ES-I3 (cell line): ENCODE results near the gene B3GAT3.
"Not testable (repeated sequence)": the region's sequence is repeated elsewhere in the genome, so short reads cannot be mapped to it uniquely, and the experiment has no call there.

ENCODE experiments used
- H3K36me3 ChIP-seq: 2 replicates; pipeline ENCODE4 v1.6.1; 2013; ENCODE audit warnings: mild to moderate bottlenecking, low read length, control low read depth, moderate library complexity; ENCODE audit not compliant: insufficient read depth
- H3K4me1 ChIP-seq: 2 replicates; pipeline ENCODE4 v1.6.1; 2013; ENCODE audit warnings: mild to moderate bottlenecking, control low read depth, low read length; ENCODE audit not compliant: insufficient read depth
- H3K9ac ChIP-seq: 2 replicates; pipeline ENCODE4 v1.6.1; 2013; ENCODE audit warnings: low read depth, mild to moderate bottlenecking, low read length, moderate library complexity
- H3K9me3 ChIP-seq: 2 replicates; pipeline ENCODE4 v1.6.1; 2013; ENCODE audit warnings: mild to moderate bottlenecking, low read length, moderate library complexity; ENCODE audit not compliant: control insufficient read depth, insufficient read depth

B3GAT3 gene

GRCh38 chr11:62649486-62649885 is 27.7 kb upstream of the B3GAT3 start:
- Histone ChIP-seq H3K9ac (no peak overlapping the region), H3K9me3 (no peaks in the 10 kb centered on the region), H3K36me3 (no peaks in the 10 kb centered on the region; the same call in 1 of the 2 replicates), H3K4me1 (0 out of 2 replicates have a peak, but pooled peaks cover 11% of the 10 kb centered on the region)

GRCh38 chr11:62648967-62649364 is 27.2 kb upstream of the B3GAT3 start:
- Histone ChIP-seq H3K36me3 (no peaks in the 10 kb centered on the region; the same call in 1 of the 2 replicates), H3K4me1 (0 out of 2 replicates have a peak, but pooled peaks cover 11% of the 10 kb centered on the region), H3K9ac (no peak overlapping the region), H3K9me3 (no peaks in the 10 kb centered on the region)

GRCh38 chr11:62648185-62648966 is 26.6 kb upstream of the B3GAT3 start:
- 0 out of 2 replicates have a peak, but pooled peaks cover 11% of the 10 kb centered on the region for H3K4me1 ChIP-seq
- no peaks in the 10 kb centered on the region; the same call in 1 of the 2 replicates for H3K36me3 ChIP-seq
- no peaks in the 10 kb centered on the region for H3K9me3 ChIP-seq
- H3K9ac ChIP-seq: no peak overlapping the region

- H3K36me3 ChIP-seq: no peaks in the 10 kb centered on the region; the same call in 1 of the 2 replicates
- H3K9ac ChIP-seq: no peak overlapping the region
- 0 out of 2 replicates have a peak, but pooled peaks cover 11% of the 10 kb centered on the region for H3K4me1 ChIP-seq
These were observed 25.8 kb upstream of the B3GAT3 start for GRCh38 chr11:62647609-62648005.

GRCh38 chr11:62646825-62647608 is 25.2 kb upstream of the B3GAT3 start:
- H3K36me3 ChIP-seq: no peaks in the 10 kb centered on the region; the same call in 1 of the 2 replicates
- H3K9ac ChIP-seq: no peak overlapping the region; the same call in 1 of the 2 replicates
- H3K9me3 ChIP-seq: no peaks in the 10 kb centered on the region
- H3K4me1 ChIP-seq: 0 out of 2 replicates have a peak, but pooled peaks cover 10% of the 10 kb centered on the region

More at GRCh38 chr11:62647609-62648005, 25.8 kb upstream of the B3GAT3 start:
- H3K9me3 ChIP-seq: no peaks in the 10 kb centered on the region

GRCh38 chr11:62645946-62646824 is 24.4 kb upstream of the B3GAT3 start, which contains the start of gene GANAB:
Gene GANAB, minus strand, starts transcription at chr11:62646613. Its CDS starts 14 bp downstream, at chr11:62646599.
- Histone ChIP-seq H3K36me3 (no peaks in the 10 kb centered on the region; the same call in 1 of the 2 replicates), H3K4me1 (0 out of 2 replicates have a peak, but pooled peaks cover 6% of the 10 kb centered on the region), H3K9me3 (no peaks in the 10 kb centered on the region), H3K9ac (peak within 1 kb of the TSS; percentile 100)

GRCh38 chr11:62645671-62645945 is 23.8 kb upstream of the B3GAT3 start:
- Histone ChIP-seq H3K9ac (peak overlapping the region; percentile 100), H3K9me3 (no peaks in the 10 kb centered on the region), H3K4me1 (0 out of 2 replicates have a peak, but pooled peaks cover 6% of the 10 kb centered on the region), H3K36me3 (no peaks in the 10 kb centered on the region; the same call in 1 of the 2 replicates)

GRCh38 chr11:62644220-62644619 is 22.4 kb upstream of the B3GAT3 start:
- Histone ChIP-seq H3K9me3 (no peaks in the 10 kb centered on the region), H3K9ac (no peak overlapping the region), H3K36me3 (peaks cover 1% of the 10 kb centered on the region; the same call in 1 of the 2 replicates), H3K4me1 (0 out of 2 replicates have a peak, but pooled peaks cover 6% of the 10 kb centered on the region)

GRCh38 chr11:62632492-62632891 is 10.7 kb upstream of the B3GAT3 start:
- no peaks in the 10 kb centered on the region for H3K4me1 ChIP-seq

GRCh38 chr11:62627713-62628112 is 5.9 kb upstream of the B3GAT3 start:
- H3K4me1 ChIP-seq: no peaks in the 10 kb centered on the region
- peaks cover 28% of the 10 kb centered on the region for H3K36me3 ChIP-seq
- no peaks in the 10 kb centered on the region for H3K9me3 ChIP-seq
- no peak overlapping the region for H3K9ac ChIP-seq

More at GRCh38 chr11:62632492-62632891, 10.7 kb upstream of the B3GAT3 start:
- Histone ChIP-seq H3K9me3 (no peaks in the 10 kb centered on the region), H3K9ac (no peak overlapping the region), H3K36me3 (peaks cover 34% of the 10 kb centered on the region)

- H3K9ac ChIP-seq: peak overlapping the region; percentile 25
- peaks cover 11% of the 10 kb centered on the region for H3K36me3 ChIP-seq
- peaks cover 6% of the 10 kb centered on the region; the same call in 1 of the 2 replicates for H3K4me1 ChIP-seq
- no peaks in the 10 kb centered on the region for H3K9me3 ChIP-seq
These were observed 797 bp upstream of the B3GAT3 start for GRCh38 chr11:62622476-62623089.

- Histone ChIP-seq H3K4me1 (peaks cover 6% of the 10 kb centered on the region; the same call in 1 of the 2 replicates), H3K36me3 (peaks cover 7% of the 10 kb centered on the region), H3K9ac (peak overlapping the region; percentile 85)
These were observed 689 bp downstream of the B3GAT3 start for GRCh38 chr11:62621027-62621566.

GRCh38 chr11:62616957-62617356 is 4.8 kb downstream of the B3GAT3 start:
- H3K36me3 ChIP-seq, H3K9ac ChIP-seq, H3K9me3 ChIP-seq: not testable (repeated sequence)
- peaks cover 18% of the 10 kb centered on the region for H3K4me1 ChIP-seq

More at GRCh38 chr11:62621027-62621566, 689 bp downstream of the B3GAT3 start:
- no peaks in the 10 kb centered on the region for H3K9me3 ChIP-seq
